PC-9 (cell line): ENCODE data around the gene NRG2. TPM values are rescaled to one million over a fixed set of nuclear protein-coding genes. Genes with fewer than 3 reads are reported as not detected.

ENCODE experiments used
- BruUV-seq: library from RNA; stranded (reverse); fragments of 400-500 nt; replicated peaks from 2 replicates; lab custom pipeline; 2021; lab: Mats Ljungman, UMichigan
- CTCF ChIA-PET: fragments of 300-600 bp; sonication (Branson Sonifier 250); formaldehyde crosslinking; loops from one replicate; lab custom pipeline; 2022; ENCODE audit warnings: antibody characterized with exemption; lab: Charles Lee
- POLR2A ChIA-PET: fragments of 300-600 bp; sonication (Branson Sonifier 250); formaldehyde crosslinking; loops from one replicate; lab custom pipeline; 2022; ENCODE audit warnings: antibody characterized with exemption; ENCODE audit not compliant: unreplicated experiment; lab: Charles Lee
- DNase-seq, 2 experiments: peaks; one replicate each; pipeline versions ENCODE4 v3.0.0 to v3.0.0-alpha.2; 2015 to 2022; ENCODE audit warnings: mixed read lengths in 1 of 2
- H2AFZ ChIP-seq: fragments of 200-600 bp; sonication (generic); 2 replicates; pipeline ENCODE4 v1.8.1; 2017; ENCODE audit warnings: antibody characterized with exemption
- H3F3A ChIP-seq: fragments of 200-600 bp; sonication (generic); 2 replicates; pipeline ENCODE4 v1.8.1; 2017; ENCODE audit warnings: antibody characterized with exemption, mild to moderate bottlenecking, low read depth; ENCODE audit not compliant: insufficient read depth
- H3K27ac ChIP-seq: fragments of 200-600 bp; sonication (generic); 2 replicates; pipeline ENCODE4 v1.6.1; 2016; ENCODE audit warnings: mixed run types
- H3K27me3 ChIP-seq: fragments of 200-600 bp; sonication (generic); 2 replicates; pipeline ENCODE4 v1.6.1; 2016; ENCODE audit warnings: low read depth, mixed run types; ENCODE audit not compliant: insufficient read depth
- H3K36me3 ChIP-seq: fragments of 200-600 bp; sonication (generic); 2 replicates; pipeline ENCODE4 v1.6.1; 2016; ENCODE audit warnings: low read depth, mixed run types
- H3K4me1 ChIP-seq: fragments of 200-600 bp; sonication (generic); replicated peaks from 2 replicates; pipeline ENCODE4 v1.6.1; 2016; ENCODE audit warnings: mixed run types; ENCODE audit not compliant: insufficient read depth
- H3K4me2 ChIP-seq: fragments of 200-600 bp; sonication (generic); 2 replicates; pipeline ENCODE4 v1.6.1; 2017; ENCODE audit warnings: mixed run types
- H3K4me3 ChIP-seq: fragments of 200-600 bp; sonication (generic); 2 replicates; pipeline ENCODE4 v1.6.1; 2016; ENCODE audit warnings: mixed run types
- H3K79me2 ChIP-seq: fragments of 200-600 bp; sonication (generic); 2 replicates; pipeline ENCODE4 v1.6.1; 2017; ENCODE audit warnings: low read depth, mixed run types
- H3K9me2 ChIP-seq: fragments of 200-600 bp; sonication (generic); 2 replicates; pipeline ENCODE4 v1.8.1; 2017; ENCODE audit warnings: mild to moderate bottlenecking; ENCODE audit not compliant: insufficient read depth
- H3K9me3 ChIP-seq: fragments of 200-600 bp; sonication (generic); 2 replicates; pipeline ENCODE4 v1.8.1; 2016; ENCODE audit warnings: low read depth; ENCODE audit not compliant: insufficient read depth
- H4K20me1 ChIP-seq: fragments of 200-600 bp; sonication (generic); 2 replicates; pipeline ENCODE4 v1.8.1; 2017; ENCODE audit not compliant: insufficient read depth
- CTCF ChIP-seq: fragments of 200-600 bp; sonication (generic); conservative IDR thresholded peaks from 2 replicates; pipeline ENCODE4 v1.6.1; 2017; ENCODE audit warnings: mixed run types, antibody characterized with exemption, mild to moderate bottlenecking, moderate library complexity
- EZH2 ChIP-seq: fragments of 200-600 bp; sonication (generic); IDR thresholded peaks from 2 replicates; pipeline ENCODE4 v1.8.0; 2017; ENCODE audit warnings: antibody characterized with exemption, low read depth
- intact Hi-C: fragments of 100-400 bp; cut with micrococcal nuclease; formaldehyde crosslinking; loops from one replicate; pipeline ENCODE4 v1.10.0; 2022; ENCODE audit not compliant: unreplicated experiment
- total RNA-seq: library from RNA; stranded (reverse); gene quantifications from 2 replicates; pipeline ENCODE4 v1.2.3, GENCODE V29; 2021

Gene NRG2
- total RNA-seq, 1 experiment from 2014 or later, result not detected

GRCh38 chr5:139893873-139894272 lies 149.2 kb downstream of the NRG2 start:
- no peak overlapping the region for H3K4me3 ChIP-seq
- no peak overlapping the region for H3K4me2 ChIP-seq
- intact Hi-C loops, result no loop called here
- ChIA-PET POLR2A (no interaction called here), CTCF (no interaction called here)
- no peaks in the 10 kb centered on the region for H3K79me2 ChIP-seq
- DNase-seq, result no peak
- no peaks in the 10 kb centered on the region for H3K9me3 ChIP-seq
- H3K27me3 ChIP-seq, result no peaks in the 10 kb centered on the region
- no peaks in the 10 kb centered on the region for H3K36me3 ChIP-seq
- no peak overlapping the region for H3K27ac ChIP-seq
- no peak overlapping the region for H2AFZ ChIP-seq
- H3K4me1 ChIP-seq, result no peaks in the 10 kb centered on the region
- H4K20me1 ChIP-seq, result no peaks in the 10 kb centered on the region
- no TSS peak for BruUV-seq
- no peaks in the 10 kb centered on the region for H3F3A ChIP-seq
- no peaks in the 10 kb centered on the region for H3K9me2 ChIP-seq
- TF ChIP-seq CTCF, result no peak

- H3F3A ChIP-seq, result no peaks in the 10 kb centered on the region
- H3K9me3 ChIP-seq, result no peaks in the 10 kb centered on the region
- H3K79me2 ChIP-seq, result no peaks in the 10 kb centered on the region
- intact Hi-C loops, result no loop called here
- TF ChIP-seq EZH2, result no peak
- no peak for TF ChIP-seq CTCF
- no peak overlapping the region for H3K4me3 ChIP-seq
- DNase-seq, result no peak
- no peak overlapping the region for H3K4me2 ChIP-seq
- ChIA-PET POLR2A (no interaction called here), CTCF (no interaction called here)
- H3K27me3 ChIP-seq, result no peaks in the 10 kb centered on the region
- no peaks in the 10 kb centered on the region for H3K9me2 ChIP-seq
- no peaks in the 10 kb centered on the region for H3K4me1 ChIP-seq
- no peak overlapping the region for H3K27ac ChIP-seq
- H2AFZ ChIP-seq, result no peak overlapping the region
- no peaks in the 10 kb centered on the region for H3K36me3 ChIP-seq
- no peaks in the 10 kb centered on the region for H4K20me1 ChIP-seq
- no TSS peak for BruUV-seq
Measured at GRCh38 chr5:139889410-139889809, 153.7 kb downstream of the NRG2 start.

GRCh38 chr5:139888370-139888769 lies 154.7 kb downstream of the NRG2 start:
- Histone ChIP-seq H3K4me1 (no peaks in the 10 kb centered on the region), H3K27me3 (no peaks in the 10 kb centered on the region), H3K9me3 (no peaks in the 10 kb centered on the region), H2AFZ (no peak overlapping the region), H3K27ac (no peak overlapping the region), H3K4me2 (no peak overlapping the region), H3K79me2 (no peaks in the 10 kb centered on the region), H4K20me1 (no peaks in the 10 kb centered on the region), H3K4me3 (no peak overlapping the region), H3F3A (no peaks in the 10 kb centered on the region), H3K9me2 (no peaks in the 10 kb centered on the region), H3K36me3 (no peaks in the 10 kb centered on the region)
- POLR2A ChIA-PET, result no interaction called here
- TF ChIP-seq EZH2 (no peak), CTCF (no peak)
- intact Hi-C loops, result no loop called here
- no peak for DNase-seq
- CTCF ChIA-PET, result no interaction called here
- no TSS peak for BruUV-seq
